Activated naive CD8-positive, alpha-beta T cell treated with anti-CD3 and anti-CD28 coated beads, Interleukin-2, amount 10 ng/mL, durations not matched to agents 7 days and 5 days (primary cell): ENCODE measurements around the gene ZNF771. TPM values are rescaled to one million over a fixed set of nuclear protein-coding genes. Genes with fewer than 3 reads are reported as not detected.
"Not testable (repeated sequence)": the region's sequence is repeated elsewhere in the genome, so short reads cannot be mapped to it uniquely, and the experiment has no call there.

Experiments used
- ATAC-seq: fragments of 150-1000 bp; cut with Tn5 transposase; one replicate; pipeline ENCODE4 v1.10.0; 2021; ENCODE audit warnings: low read depth, moderate library complexity
- POLR2A ChIA-PET: fragments of 350-600 bp; sonication (Branson Sonifier 250); formaldehyde crosslinking; loops from one replicate; lab custom pipeline; 2021; ENCODE audit warnings: antibody characterized with exemption; lab: Charles Lee
- DNase-seq: peaks from one replicate; pipeline ENCODE4 v3.0.0; 2021
- H3K27ac Mint-ChIP-seq: one replicate; pipeline ENCODE4 v1.8.0; 2022; ENCODE audit warnings: mild to moderate bottlenecking, mixed read lengths
- H3K27me3 Mint-ChIP-seq: one replicate; pipeline ENCODE4 v1.8.0; 2022; ENCODE audit warnings: mild to moderate bottlenecking, moderate library complexity, mixed read lengths
- H3K36me3 Mint-ChIP-seq: one replicate; pipeline ENCODE4 v1.8.0; 2021; ENCODE audit warnings: mild to moderate bottlenecking, mixed read lengths
- H3K4me1 Mint-ChIP-seq: one replicate; pipeline ENCODE4 v1.8.0; 2021; ENCODE audit warnings: mixed read lengths
- H3K4me3 Mint-ChIP-seq: one replicate; pipeline ENCODE4 v1.8.0; 2022; ENCODE audit warnings: mild to moderate bottlenecking, moderate library complexity, mixed read lengths
- H3K9me3 Mint-ChIP-seq: one replicate; pipeline ENCODE4 v1.8.0; 2021; ENCODE audit warnings: mixed read lengths
- total RNA-seq, 2 experiments: library from RNA; stranded (reverse); gene quantifications; one replicate each; pipeline ENCODE4 v1.2.3, GENCODE V29; 2021

ZNF771 gene
- total RNA-seq, 2 experiments from 2014 or later: 4.8 to 5.6 TPM

GRCh38 chr16:30396627-30397026 is 10.8 kb upstream of the ZNF771 start:
- not testable (repeated sequence) for DNase-seq, H3K27me3 Mint-ChIP-seq, ATAC-seq, H3K9me3 Mint-ChIP-seq, H3K27ac Mint-ChIP-seq
- Mint-ChIP-seq H3K4me3 (peak overlapping the region; percentile 94), H3K36me3 (peaks cover 10% of the 10 kb centered on the region), H3K4me1 (peaks cover 39% of the 10 kb centered on the region)
- POLR2A ChIA-PET: interaction anchor here (0.6 to 4.2 kb wide), 6 partner anchors 11 to 376 kb away, joined by 3 to 74 read pairs (median 8); partner anchors contain the start of genes CD2BP2, SEPTIN1, TBC1D10B and ZNF771

GRCh38 chr16:30397056-30397455 is 10.3 kb upstream of the ZNF771 start:
- H3K36me3 Mint-ChIP-seq: peaks cover 10% of the 10 kb centered on the region
- no peak for DNase-seq
- peaks cover 4% of the 10 kb centered on the region for H3K27me3 Mint-ChIP-seq
- H3K4me3 Mint-ChIP-seq: peak overlapping the region; percentile 51
- POLR2A ChIA-PET: interaction anchor here (0.6 to 4.2 kb wide), 3 partner anchors 10 to 212 kb away, joined by 3 to 74 read pairs (median 7); partner anchors contain the start of genes SEPTIN1 and ZNF771
- H3K27ac Mint-ChIP-seq: peak overlapping the region; percentile 70
- H3K4me1 Mint-ChIP-seq: peaks cover 41% of the 10 kb centered on the region
- ATAC-seq: no peak
- no peaks in the 10 kb centered on the region for H3K9me3 Mint-ChIP-seq

- POLR2A ChIA-PET: interaction anchor here (1.4 to 4.2 kb wide), 2 partner anchors 9 to 17 kb away, joined by 7 to 74 read pairs; partner anchors contain the start of genes SEPTIN1 and ZNF771
- Mint-ChIP-seq H3K27ac (no peak overlapping the region), H3K9me3 (no peaks in the 10 kb centered on the region), H3K27me3 (peaks cover 4% of the 10 kb centered on the region), H3K4me1 (peaks cover 38% of the 10 kb centered on the region), H3K4me3 (no peak overlapping the region), H3K36me3 (peaks cover 10% of the 10 kb centered on the region)
- DNase-seq (peak; percentile 37), ATAC-seq (no peak)
Observed at GRCh38 chr16:30397776-30398660, 9.4 kb upstream of the ZNF771 start.

- ATAC-seq: no peak
- POLR2A ChIA-PET: interaction anchor here (2.2 to 4.2 kb wide), 2 partner anchors 17 to 18 kb away, joined by 8 to 74 read pairs; partner anchors contain the start of gene SEPTIN1
- H3K4me1 Mint-ChIP-seq: peaks cover 38% of the 10 kb centered on the region
- no peak for DNase-seq
- peak overlapping the region; percentile 11 for H3K27ac Mint-ChIP-seq
- no peaks in the 10 kb centered on the region for H3K9me3 Mint-ChIP-seq
- peaks cover 4% of the 10 kb centered on the region for H3K27me3 Mint-ChIP-seq
- H3K4me3 Mint-ChIP-seq: peak overlapping the region; percentile 62
- peaks cover 10% of the 10 kb centered on the region for H3K36me3 Mint-ChIP-seq
Observed at GRCh38 chr16:30398661-30399434, 8.6 kb upstream of the ZNF771 start.

GRCh38 chr16:30399435-30400186 is 7.8 kb upstream of the ZNF771 start:
- H3K36me3 Mint-ChIP-seq: peaks cover 10% of the 10 kb centered on the region
- H3K4me1 Mint-ChIP-seq: peaks cover 34% of the 10 kb centered on the region
- POLR2A ChIA-PET: interaction anchor here (1.6 to 2.2 kb wide), 2 partner anchors 18 kb away, joined by 4 to 8 read pairs; partner anchors contain the start of gene SEPTIN1
- peak overlapping the region; percentile 90 for H3K4me3 Mint-ChIP-seq
- peaks cover 6% of the 10 kb centered on the region for H3K27me3 Mint-ChIP-seq
- H3K9me3 Mint-ChIP-seq: no peaks in the 10 kb centered on the region
- H3K27ac Mint-ChIP-seq: peak overlapping the region; percentile 42
- DNase-seq: no peak
- no peak for ATAC-seq

- Mint-ChIP-seq H3K4me1 (peaks cover 31% of the 10 kb centered on the region), H3K36me3 (peaks cover 9% of the 10 kb centered on the region), H3K27me3 (peaks cover 6% of the 10 kb centered on the region), H3K4me3 (peak overlapping the region; percentile 37), H3K9me3 (no peaks in the 10 kb centered on the region), H3K27ac (no peak overlapping the region)
- POLR2A ChIA-PET: interaction anchor here (0.6 to 1.3 kb wide), 2 partner anchors 19 to 782 kb away, joined by 3 to 5 read pairs; partner anchors contain the start of gene SEPTIN1
- DNase-seq (no peak), ATAC-seq (no peak)
Observed at GRCh38 chr16:30401768-30402425, 5.5 kb upstream of the ZNF771 start.

GRCh38 chr16:30406795-30407101 is 658 bp upstream of the ZNF771 start:
- no peaks in the 10 kb centered on the region for H3K9me3 Mint-ChIP-seq
- peak overlapping the region; percentile 98 for H3K4me3 Mint-ChIP-seq

GRCh38 chr16:30407804-30408534 is 563 bp downstream of the ZNF771 start:
- Mint-ChIP-seq H3K27ac (peak overlapping the region; percentile 81), H3K27me3 (peaks cover 2% of the 10 kb centered on the region), H3K36me3 (peaks cover 5% of the 10 kb centered on the region), H3K4me1 (peaks cover 21% of the 10 kb centered on the region), H3K4me3 (peak overlapping the region; percentile 98), H3K9me3 (no peaks in the 10 kb centered on the region)
- POLR2A ChIA-PET: interaction anchor here (0.6 to 2.3 kb wide), 16 partner anchors 8 to 316 kb away, joined by 3 to 19 read pairs (median 5); partner anchors contain the start of genes SEPTIN1, TBX6 and ZNF48
- DNase-seq: peak; percentile 38
- ATAC-seq: no peak

More at GRCh38 chr16:30406795-30407101, 658 bp upstream of the ZNF771 start:
- DNase-seq: no peak
- Mint-ChIP-seq H3K4me1 (peaks cover 14% of the 10 kb centered on the region), H3K27me3 (peaks cover 3% of the 10 kb centered on the region), H3K27ac (peak overlapping the region; percentile 92), H3K36me3 (peaks cover 3% of the 10 kb centered on the region)
- POLR2A ChIA-PET: interaction anchor here (0.6 to 2.3 kb wide), 17 partner anchors 8 to 481 kb away, joined by 3 to 19 read pairs (median 5); partner anchors contain the start of genes SEPTIN1, TBX6 and ZNF48
- peak; percentile 30 for ATAC-seq

GRCh38 chr16:30409125-30410060 is 2.0 kb downstream of the ZNF771 start:
- peaks cover 21% of the 10 kb centered on the region for H3K4me1 Mint-ChIP-seq
- H3K27me3 Mint-ChIP-seq: no peaks in the 10 kb centered on the region
- DNase-seq: peak; percentile 94
- POLR2A ChIA-PET: interaction anchor here (0.5 to 2.0 kb wide), 12 partner anchors 8 to 394 kb away, joined by 3 to 17 read pairs (median 4); partner anchors contain the start of genes CD2BP2, CORO1A and SEPTIN1
- ATAC-seq: peak; percentile 69
- no peaks in the 10 kb centered on the region for H3K9me3 Mint-ChIP-seq
- peaks cover 7% of the 10 kb centered on the region for H3K36me3 Mint-ChIP-seq
- peak overlapping the region; percentile 15 for H3K27ac Mint-ChIP-seq
- H3K4me3 Mint-ChIP-seq: peak overlapping the region; percentile 7

- H3K9me3 Mint-ChIP-seq: no peaks in the 10 kb centered on the region
- no peaks in the 10 kb centered on the region for H3K27me3 Mint-ChIP-seq
- H3K4me1 Mint-ChIP-seq: peaks cover 21% of the 10 kb centered on the region
- no peak overlapping the region for H3K4me3 Mint-ChIP-seq
- POLR2A ChIA-PET: no interaction called here
- H3K36me3 Mint-ChIP-seq: peaks cover 13% of the 10 kb centered on the region
- H3K27ac Mint-ChIP-seq: no peak overlapping the region
- DNase-seq (no peak), ATAC-seq (no peak)
Observed at GRCh38 chr16:30413112-30413806, 5.9 kb downstream of the ZNF771 start.
